ENCODE results near the gene RAET1L.

The RAET1L gene

DNA sequence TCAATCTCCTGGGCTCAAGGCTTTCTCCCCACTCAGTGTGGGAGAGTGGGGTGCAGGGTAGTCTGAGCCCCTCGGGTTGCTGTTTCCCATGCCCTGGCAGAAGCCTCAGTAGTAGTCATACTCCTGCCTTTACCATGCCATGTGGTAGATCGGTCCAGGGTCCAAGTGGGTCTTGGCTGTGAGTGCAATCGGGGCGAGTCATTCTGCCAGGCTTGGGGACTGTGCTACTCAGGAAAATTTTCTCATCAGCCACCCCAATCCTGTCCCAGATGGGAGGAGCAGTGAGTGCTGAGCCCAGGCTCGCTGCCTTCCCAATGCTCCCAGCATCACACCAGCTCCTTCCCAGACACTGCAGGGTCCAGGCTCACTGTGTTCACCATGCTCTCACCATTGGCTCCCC is 10.7 kb upstream of the RAET1L start:
- TF ChIP-seq, protein P1, sequence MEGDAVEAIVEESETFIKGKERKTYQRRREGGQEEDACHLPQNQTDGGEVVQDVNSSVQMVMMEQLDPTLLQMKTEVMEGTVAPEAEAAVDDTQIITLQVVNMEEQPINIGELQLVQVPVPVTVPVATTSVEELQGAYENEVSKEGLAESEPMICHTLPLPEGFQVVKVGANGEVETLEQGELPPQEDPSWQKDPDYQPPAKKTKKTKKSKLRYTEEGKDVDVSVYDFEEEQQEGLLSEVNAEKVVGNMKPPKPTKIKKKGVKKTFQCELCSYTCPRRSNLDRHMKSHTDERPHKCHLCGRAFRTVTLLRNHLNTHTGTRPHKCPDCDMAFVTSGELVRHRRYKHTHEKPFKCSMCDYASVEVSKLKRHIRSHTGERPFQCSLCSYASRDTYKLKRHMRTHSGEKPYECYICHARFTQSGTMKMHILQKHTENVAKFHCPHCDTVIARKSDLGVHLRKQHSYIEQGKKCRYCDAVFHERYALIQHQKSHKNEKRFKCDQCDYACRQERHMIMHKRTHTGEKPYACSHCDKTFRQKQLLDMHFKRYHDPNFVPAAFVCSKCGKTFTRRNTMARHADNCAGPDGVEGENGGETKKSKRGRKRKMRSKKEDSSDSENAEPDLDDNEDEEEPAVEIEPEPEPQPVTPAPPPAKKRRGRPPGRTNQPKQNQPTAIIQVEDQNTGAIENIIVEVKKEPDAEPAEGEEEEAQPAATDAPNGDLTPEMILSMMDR (conservative IDR thresholded peaks at IDR 0.05; ENCODE audit: control insufficient read depth, insufficient read depth, low read depth, low read length), result no peak
- no peak overlapping the region for H3K4me3 ChIP-seq (ENCODE audit: control insufficient read depth, low read depth, low read length)
- DNase-seq (ENCODE audit: low read depth), result no peak

DNA sequence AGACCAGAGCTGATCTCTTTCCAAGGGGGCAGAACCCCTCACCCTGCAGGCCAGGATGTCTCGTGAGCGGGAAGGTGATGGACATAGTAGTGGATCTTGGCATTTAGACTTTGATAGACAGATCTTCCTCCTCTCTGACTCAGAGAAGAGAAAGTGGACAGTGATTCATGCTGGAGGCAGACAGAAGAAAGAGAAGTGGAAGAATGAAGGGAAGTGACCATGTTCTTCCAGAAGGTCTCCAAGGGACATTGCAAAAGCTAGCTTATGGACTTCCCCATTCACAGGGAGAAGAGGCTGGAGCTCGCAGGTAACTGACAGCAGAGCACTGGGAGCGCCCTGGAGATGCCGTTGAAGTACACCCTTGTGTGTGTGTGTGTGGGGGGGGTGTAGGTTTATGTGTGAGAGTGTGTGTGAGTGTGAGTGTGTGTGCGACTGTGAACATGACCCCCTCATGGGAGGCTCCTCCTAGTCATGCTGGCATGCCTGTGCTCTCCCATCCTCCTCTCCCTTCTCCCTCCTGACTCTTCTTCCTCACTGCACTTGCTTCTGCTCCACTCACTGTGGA is 8.0 kb upstream of the RAET1L start:
- no peak for DNase-seq (ENCODE audit: low read depth)
- TF ChIP-seq, protein P1 (conservative IDR thresholded peaks at IDR 0.05; ENCODE audit: control insufficient read depth, insufficient read depth, low read depth, low read length), result no peak
- H3K4me3 ChIP-seq (ENCODE audit: control insufficient read depth, low read depth, low read length), result no peak overlapping the region

DNA sequence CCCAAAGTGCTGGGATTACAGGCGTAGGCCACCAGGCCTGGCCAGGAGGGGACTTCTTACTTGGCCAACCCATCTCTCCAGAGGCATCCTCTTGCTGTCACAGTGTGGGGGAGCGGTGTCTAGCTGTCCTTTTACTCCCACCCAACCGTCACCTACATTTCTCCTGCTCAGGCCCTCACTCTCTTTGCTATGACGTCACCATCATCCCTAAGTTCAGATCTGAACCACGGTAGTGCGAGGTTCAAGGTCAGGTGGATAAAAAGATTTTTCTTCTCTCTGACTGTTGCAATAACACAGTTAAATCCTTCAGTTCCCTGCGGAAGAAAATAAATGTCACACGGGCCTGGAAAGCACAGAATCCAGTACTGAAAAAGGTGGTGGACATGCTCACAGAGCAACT is 7.3 kb upstream of the RAET1L start:
- DNase-seq (ENCODE audit: low read depth), result no peak
- TF ChIP-seq, protein P1 (conservative IDR thresholded peaks at IDR 0.05; ENCODE audit: control insufficient read depth, insufficient read depth, low read depth, low read length), result no peak

DNA sequence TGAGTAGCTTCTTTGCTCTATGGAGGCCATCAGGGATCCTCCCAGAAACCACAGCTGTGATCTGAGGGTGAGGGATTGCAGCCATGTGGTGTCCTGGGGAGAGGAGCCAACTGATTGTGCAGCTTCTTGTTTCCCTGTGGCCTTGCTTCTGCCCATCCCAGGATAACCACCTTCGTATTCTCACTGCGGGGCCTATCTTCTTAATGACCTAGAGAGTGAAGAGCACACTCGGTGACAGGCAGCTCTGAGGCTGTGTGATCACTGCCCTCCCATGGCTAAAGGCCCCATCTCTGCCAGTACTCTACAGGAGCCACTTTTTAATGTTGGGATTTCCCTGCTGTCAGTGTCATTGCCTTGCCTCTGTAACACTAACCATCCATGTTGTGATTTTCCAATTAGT is 5.3 kb upstream of the RAET1L start:
- TF ChIP-seq, protein P1 (conservative IDR thresholded peaks at IDR 0.05; ENCODE audit: control insufficient read depth, insufficient read depth, low read depth, low read length), result no peak
- DNase-seq (ENCODE audit: low read depth), result no peak
- H3K4me3 ChIP-seq (ENCODE audit: control insufficient read depth, low read depth, low read length), result no peak overlapping the region

More for the DNA sequence above, 7.3 kb upstream of the RAET1L start:
- H3K4me3 ChIP-seq (ENCODE audit: control insufficient read depth, low read depth, low read length), result no peak overlapping the region

DNA sequence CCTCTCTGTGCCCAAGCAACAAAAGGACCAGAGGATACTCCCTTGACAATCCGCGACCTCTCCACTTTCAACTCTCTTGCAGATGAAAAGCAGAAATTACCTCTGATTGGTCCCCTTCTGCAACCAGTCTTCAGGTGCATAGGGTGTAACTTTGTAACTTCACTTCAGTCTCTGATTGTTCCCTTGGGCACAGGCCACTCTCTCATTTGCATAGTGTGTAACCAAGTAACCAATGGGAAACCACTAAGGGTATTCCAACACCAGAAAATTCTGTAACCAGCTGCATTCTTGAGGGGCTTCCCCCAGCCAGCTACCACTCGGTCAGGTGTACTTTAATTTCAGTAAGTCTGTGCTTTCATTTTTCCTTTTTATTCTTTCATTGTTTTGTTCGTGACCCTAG is 4.4 kb upstream of the RAET1L start:
- TF ChIP-seq, protein P1 (conservative IDR thresholded peaks at IDR 0.05; ENCODE audit: control insufficient read depth, insufficient read depth, low read depth, low read length), result no peak
- no peak overlapping the region for H3K4me3 ChIP-seq (ENCODE audit: control insufficient read depth, low read depth, low read length)
- no peak for DNase-seq (ENCODE audit: low read depth)

DNA sequence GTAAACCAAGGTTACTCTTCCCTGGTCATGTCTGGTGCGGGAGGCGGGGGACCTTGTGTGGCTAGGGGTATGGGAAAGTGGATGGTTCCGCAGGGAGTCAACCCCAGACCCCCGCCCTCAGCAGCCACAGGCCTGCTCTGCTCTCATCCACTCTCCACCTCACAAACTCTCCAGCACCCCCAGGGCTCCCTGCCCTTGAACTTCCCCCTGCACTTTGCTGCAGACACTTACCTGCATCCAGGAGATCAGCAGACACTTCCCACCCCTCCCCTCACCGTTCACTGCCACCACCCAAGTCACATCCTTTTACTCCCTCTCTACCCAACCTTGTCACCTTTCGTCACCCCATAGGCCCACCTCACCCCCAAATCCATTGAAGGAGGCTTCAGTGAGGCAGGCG is 3.9 kb upstream of the RAET1L start:
- no peak overlapping the region for H3K4me3 ChIP-seq (ENCODE audit: control insufficient read depth, low read depth, low read length)
- DNase-seq (ENCODE audit: low read depth), result no peak
- TF ChIP-seq, protein P1 (conservative IDR thresholded peaks at IDR 0.05; ENCODE audit: control insufficient read depth, insufficient read depth, low read depth, low read length), result no peak

DNA sequence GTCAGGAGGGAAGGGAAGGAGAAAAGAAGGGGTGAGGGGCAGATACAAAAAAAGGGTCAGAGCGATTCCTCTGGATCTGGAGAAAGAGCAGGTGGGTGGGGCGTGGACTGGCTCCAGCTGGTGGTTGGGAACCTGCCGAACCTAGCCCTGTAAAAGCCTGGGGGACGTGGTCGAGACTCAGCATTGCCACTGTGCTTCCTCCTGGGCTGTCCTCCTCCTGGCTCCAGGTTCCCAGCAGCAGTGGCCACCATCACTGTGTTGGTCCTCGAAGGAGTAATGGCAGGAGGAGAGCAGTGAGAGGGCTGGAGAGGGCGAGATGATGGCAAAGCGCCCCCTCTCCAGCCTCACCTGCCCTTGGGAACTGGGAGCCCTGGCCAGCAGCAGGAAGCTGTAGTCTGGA is 3.5 kb upstream of the RAET1L start:
- no peak for DNase-seq (ENCODE audit: low read depth)
- no peak overlapping the region for H3K4me3 ChIP-seq (ENCODE audit: control insufficient read depth, low read depth, low read length)
- TF ChIP-seq, protein P1 (conservative IDR thresholded peaks at IDR 0.05; ENCODE audit: control insufficient read depth, insufficient read depth, low read depth, low read length), result no peak
